ENCODE measurements around the gene CGN. TPM values are rescaled to one million over a fixed set of nuclear protein-coding genes. Genes with fewer than 3 reads are reported as not detected.

The CGN gene
- total RNA-seq, 4 donors from 2014 or later: 37.9 to 62.4 (median 41.7) TPM

- WGBS: 91% methylated on average over 2 of the region's 2 CpGs
- peaks cover 4% of the 10 kb centered on the region for H3K9me3 ChIP-seq
- H3K36me3 ChIP-seq: no peaks in the 10 kb centered on the region
- H3K4me3 ChIP-seq: no peak overlapping the region
- no peaks in the 10 kb centered on the region for H3K27me3 ChIP-seq
- no peak for TF ChIP-seq POLR2AphosphoS5 (IDR thresholded peaks at IDR 0.05)
- TF ChIP-seq EP300 (IDR thresholded peaks at IDR 0.05): no peak
- DNase-seq (ENCODE audit: low spot score in 2 of 2): no peak
- H3K4me1 ChIP-seq: peaks cover 1% of the 10 kb centered on the region
- H3K27ac ChIP-seq: no peak overlapping the region
Observed at GRCh38 chr1:151478923-151479322, 32.3 kb upstream of the CGN start.

- H3K9me3 ChIP-seq: peaks cover 4% of the 10 kb centered on the region
- H3K27ac ChIP-seq: no peak overlapping the region
- H3K4me3 ChIP-seq: no peak overlapping the region
- 87% methylated on average over 5 of the region's 5 CpGs for WGBS
- TF ChIP-seq EP300 (IDR thresholded peaks at IDR 0.05) (no peak), POLR2AphosphoS5 (IDR thresholded peaks at IDR 0.05) (no peak), CTCF (IDR thresholded peaks at IDR 0.05) (no peak), POLR2A (IDR thresholded peaks at IDR 0.05) (no peak)
- H3K4me1 ChIP-seq: no peaks in the 10 kb centered on the region
- no peaks in the 10 kb centered on the region for H3K36me3 ChIP-seq
- no peaks in the 10 kb centered on the region for H3K27me3 ChIP-seq
- no peak for DNase-seq (ENCODE audit: low spot score in 2 of 2)
Observed at GRCh38 chr1:151479462-151479861, 31.7 kb upstream of the CGN start.

- Histone ChIP-seq H3K9me3 (peaks cover 4% of the 10 kb centered on the region), H3K27me3 (no peaks in the 10 kb centered on the region), H3K36me3 (no peaks in the 10 kb centered on the region), H3K4me1 (no peaks in the 10 kb centered on the region), H3K27ac (no peak overlapping the region), H3K4me3 (no peak overlapping the region)
- no peak for TF ChIP-seq POLR2AphosphoS5 (IDR thresholded peaks at IDR 0.05)
- TF ChIP-seq POLR2A (IDR thresholded peaks at IDR 0.05): no peak
- TF ChIP-seq CTCF (IDR thresholded peaks at IDR 0.05): no peak
- TF ChIP-seq EP300 (IDR thresholded peaks at IDR 0.05): no peak
- WGBS: 100% methylated on average over 1 of the region's 1 CpG
- no peak for DNase-seq (ENCODE audit: low spot score in 2 of 2)
Observed at GRCh38 chr1:151482017-151482416, 29.2 kb upstream of the CGN start.

GRCh38 chr1:151485685-151486255, 25.4 kb upstream of the CGN start:
- 80% methylated on average over 5 of the region's 5 CpGs for WGBS

GRCh38 chr1:151486557-151486956, 24.6 kb upstream of the CGN start:
- peaks cover 4% of the 10 kb centered on the region for H3K9me3 ChIP-seq
- TF ChIP-seq POLR2AphosphoS5 (IDR thresholded peaks at IDR 0.05) (no peak), CTCF (IDR thresholded peaks at IDR 0.05) (no peak), POLR2A (IDR thresholded peaks at IDR 0.05) (no peak), EP300 (IDR thresholded peaks at IDR 0.05) (no peak)
- no peak for DNase-seq (ENCODE audit: low spot score in 2 of 2)

More at GRCh38 chr1:151485685-151486255, 25.4 kb upstream of the CGN start:
- DNase-seq (ENCODE audit: low spot score in 2 of 2): no peak
- no peak overlapping the region for H3K27ac ChIP-seq
- no peaks in the 10 kb centered on the region for H3K4me1 ChIP-seq
- H3K4me3 ChIP-seq: no peak overlapping the region
- no peaks in the 10 kb centered on the region for H3K27me3 ChIP-seq
- no peak for TF ChIP-seq EP300 (IDR thresholded peaks at IDR 0.05)
- H3K9me3 ChIP-seq: peaks cover 4% of the 10 kb centered on the region
- no peaks in the 10 kb centered on the region for H3K36me3 ChIP-seq

GRCh38 chr1:151491641-151492040, 19.5 kb upstream of the CGN start:
- TF ChIP-seq CTCF (IDR thresholded peaks at IDR 0.05): no peak
- no peak for TF ChIP-seq POLR2AphosphoS5 (IDR thresholded peaks at IDR 0.05)
- no peak for TF ChIP-seq POLR2A (IDR thresholded peaks at IDR 0.05)
- no peak for TF ChIP-seq EP300 (IDR thresholded peaks at IDR 0.05)
- no peaks in the 10 kb centered on the region for H3K36me3 ChIP-seq
- no peaks in the 10 kb centered on the region for H3K9me3 ChIP-seq
- WGBS: 86% methylated on average over 5 of the region's 5 CpGs
- H3K27me3 ChIP-seq: no peaks in the 10 kb centered on the region
- H3K4me1 ChIP-seq: peaks cover 8% of the 10 kb centered on the region
- DNase-seq (ENCODE audit: low spot score in 2 of 2): no peak
- H3K27ac ChIP-seq: no peak overlapping the region
- no peak overlapping the region for H3K4me3 ChIP-seq

More at GRCh38 chr1:151486557-151486956, 24.6 kb upstream of the CGN start:
- Histone ChIP-seq H3K4me1 (no peaks in the 10 kb centered on the region), H3K27ac (no peak overlapping the region), H3K36me3 (no peaks in the 10 kb centered on the region), H3K27me3 (no peaks in the 10 kb centered on the region), H3K4me3 (no peak overlapping the region)
- 95% methylated on average over 1 of the region's 1 CpG for WGBS

All from suprapubic skin (tissue), 4 donors.